NCI-H524 treated with DMSO at 0.1 percent for 48 hours (cell line): ENCODE data around the gene ANKRD10.

ENCODE experiments used
- DNase-seq: peaks from one replicate; lab custom pipeline; 2025; lab: John Stamatoyannopoulos, UW

ANKRD10 gene

DNA sequence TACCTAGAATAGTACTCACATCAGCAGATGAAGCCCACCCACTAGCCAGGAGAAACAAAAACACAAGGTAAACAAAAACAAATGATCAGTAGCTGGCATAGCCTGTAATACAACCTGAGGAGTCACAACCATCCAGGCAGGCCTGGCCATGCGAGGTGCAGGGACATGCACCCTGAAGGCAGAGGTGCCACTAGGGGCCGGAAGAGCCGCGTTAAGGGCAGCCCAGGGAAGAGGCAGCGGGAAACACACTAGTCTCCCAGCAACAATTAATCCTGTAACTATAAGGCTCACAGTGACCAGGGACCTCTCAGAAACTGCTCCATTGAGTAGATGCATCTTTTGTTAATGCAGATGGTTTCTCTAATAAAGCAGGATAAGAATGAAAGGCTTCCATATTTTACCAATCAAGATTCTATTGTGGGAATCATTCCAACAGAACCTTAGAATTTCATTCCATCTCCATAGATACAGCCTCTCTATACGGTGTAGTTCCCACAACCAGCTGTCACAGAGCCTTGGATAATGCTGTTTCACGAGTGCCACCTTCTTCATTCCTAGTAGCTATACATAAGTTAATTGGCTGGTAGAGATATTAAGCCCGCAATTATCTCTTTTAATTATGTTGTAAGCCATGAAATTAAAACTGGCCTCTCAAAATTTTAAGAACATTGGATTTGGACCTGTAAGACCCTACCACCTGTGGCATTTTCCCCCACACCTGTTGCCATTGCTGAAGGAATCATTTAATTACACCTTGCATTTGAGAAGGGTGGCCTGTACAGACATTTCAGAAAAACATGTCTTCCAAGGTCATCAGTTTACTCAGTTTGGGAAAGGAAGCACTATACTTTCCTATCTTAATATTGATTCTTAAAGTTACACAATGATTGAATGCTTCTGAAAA is 28.7 kb downstream of the ANKRD10 start:
- no peak for DNase-seq

DNA sequence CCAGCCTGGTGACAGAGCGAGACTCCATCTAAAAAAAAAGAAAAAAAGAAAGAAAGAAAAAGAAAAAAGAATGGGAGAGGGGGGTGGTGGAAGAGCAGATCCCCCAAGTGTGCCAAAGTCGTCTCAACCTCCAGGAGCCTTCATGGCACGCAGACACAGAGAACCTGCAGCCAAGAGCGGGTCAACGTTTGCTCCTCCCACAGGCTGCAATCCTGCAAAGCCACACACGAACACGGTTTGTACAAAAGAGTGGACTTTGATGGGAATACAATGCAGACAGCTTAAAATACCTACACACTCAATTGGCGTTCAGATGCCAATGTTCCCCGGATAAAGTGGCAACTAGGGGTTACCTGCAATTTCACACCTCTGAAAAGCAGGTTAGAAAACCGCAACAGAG is 29.4 kb downstream of the ANKRD10 start:
- no peak for DNase-seq

DNA sequence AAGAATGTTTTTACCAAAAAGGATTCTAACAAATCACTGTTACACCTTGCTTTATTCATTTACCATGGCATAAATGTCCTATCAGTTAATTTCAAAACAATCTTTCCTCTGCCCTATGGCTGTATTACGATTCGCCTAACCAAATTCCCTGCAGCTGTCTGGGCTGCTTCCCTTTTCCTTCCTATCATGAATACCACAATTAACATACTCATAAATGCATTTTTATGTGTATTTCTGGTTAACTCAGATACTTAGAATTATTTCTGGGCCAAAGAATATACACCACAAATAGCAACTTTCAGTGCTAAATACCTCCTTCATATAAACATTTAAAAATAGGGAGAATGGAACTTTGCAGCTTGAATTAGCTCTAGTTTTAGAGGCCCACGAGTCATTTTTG is 30.4 kb downstream of the ANKRD10 start:
- DNase-seq, result no peak

DNA sequence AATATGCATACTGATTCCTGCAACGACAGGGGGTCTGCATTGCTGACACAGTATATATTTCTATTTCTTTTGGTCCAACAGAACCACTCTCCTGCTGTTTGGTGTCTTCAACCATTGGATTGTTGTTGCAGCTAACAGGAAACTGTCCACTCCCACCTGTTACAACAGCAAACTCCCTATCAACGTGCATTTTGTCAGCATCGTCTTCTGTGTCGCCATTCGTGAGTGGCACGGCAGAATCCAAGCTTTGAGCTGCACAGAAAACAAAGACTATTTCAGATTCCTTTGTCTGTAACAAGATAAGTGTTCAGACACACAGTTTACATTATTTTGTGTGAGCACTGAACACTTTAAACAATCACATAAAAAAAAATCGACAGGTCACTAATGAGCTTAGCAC is 31.3 kb downstream of the ANKRD10 start:
- no peak for DNase-seq

DNA sequence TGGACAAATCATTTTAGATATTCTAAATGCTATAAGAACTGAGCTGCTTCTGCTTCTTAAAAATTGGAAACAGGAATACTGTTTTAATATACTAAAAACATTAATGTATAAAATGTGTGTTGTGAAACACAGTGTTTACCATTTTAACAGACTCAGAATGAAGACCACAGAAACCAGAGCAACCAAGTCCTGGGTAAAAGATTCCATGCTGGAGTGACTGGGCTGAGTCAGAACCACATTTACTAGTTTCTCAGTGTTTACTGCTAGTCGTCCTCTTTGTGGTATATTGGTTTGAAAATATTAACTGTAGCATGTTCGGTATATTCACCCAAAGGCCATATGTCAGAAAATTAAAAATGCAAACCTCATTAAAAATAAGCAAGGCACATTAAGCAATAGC is 31.9 kb downstream of the ANKRD10 start:
- DNase-seq, result no peak

DNA sequence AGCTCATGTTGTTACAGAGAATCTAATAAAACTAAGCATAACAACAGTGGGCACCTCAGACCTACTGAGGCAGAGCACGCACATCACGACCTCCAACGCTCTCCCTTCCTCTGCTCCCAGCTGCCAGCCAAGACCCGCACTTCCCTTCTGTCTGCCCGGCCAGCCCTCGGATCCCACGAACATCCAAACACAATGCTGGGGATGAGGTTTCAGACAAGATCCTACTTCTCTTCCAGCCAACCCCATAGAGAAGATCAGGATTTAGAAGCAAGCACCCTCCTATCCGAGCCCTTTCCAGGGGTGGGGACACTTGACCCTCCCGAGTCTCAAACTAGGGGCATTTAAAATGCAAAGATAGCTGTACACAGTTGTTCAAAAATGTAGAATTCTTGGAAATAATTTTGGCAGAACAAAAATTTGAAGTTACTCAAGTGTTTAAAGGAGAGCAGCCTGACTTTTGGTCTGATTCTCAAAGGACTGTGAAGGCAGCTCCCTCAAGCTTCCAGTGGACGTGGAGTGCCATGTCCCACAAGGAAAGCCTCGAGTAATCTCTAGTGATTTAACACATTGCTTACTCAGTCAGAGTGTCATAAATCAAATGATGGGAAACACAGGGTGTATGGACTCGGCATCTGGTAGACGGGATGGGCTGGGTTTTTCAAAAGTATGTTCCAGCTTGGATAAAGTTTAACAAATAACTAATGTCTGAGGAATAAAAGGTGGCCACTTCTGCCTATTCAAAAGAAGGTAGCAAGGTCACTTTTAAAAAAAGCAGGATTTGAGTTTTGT is 32.8 kb downstream of the ANKRD10 start:
- DNase-seq, result no peak

DNA sequence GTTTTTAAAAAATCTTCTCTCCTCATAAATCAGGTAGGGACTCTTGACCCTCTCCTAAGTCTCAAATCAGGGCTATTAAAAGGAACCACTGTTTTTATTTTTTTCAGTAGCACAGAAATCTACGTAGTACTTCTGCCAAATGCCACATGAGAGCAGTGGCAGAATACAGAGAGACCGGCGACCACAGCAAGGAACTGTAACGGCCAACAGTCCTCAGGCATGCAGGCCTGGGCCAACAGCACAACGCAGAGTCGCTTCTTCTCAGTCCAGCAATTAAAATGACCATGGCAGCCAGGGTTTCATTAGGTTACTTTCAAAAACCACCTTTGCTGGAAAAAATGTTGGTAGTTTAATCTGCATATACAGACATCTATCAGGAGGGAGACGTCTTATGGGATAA is 34.2 kb downstream of the ANKRD10 start:
- no peak for DNase-seq

DNA sequence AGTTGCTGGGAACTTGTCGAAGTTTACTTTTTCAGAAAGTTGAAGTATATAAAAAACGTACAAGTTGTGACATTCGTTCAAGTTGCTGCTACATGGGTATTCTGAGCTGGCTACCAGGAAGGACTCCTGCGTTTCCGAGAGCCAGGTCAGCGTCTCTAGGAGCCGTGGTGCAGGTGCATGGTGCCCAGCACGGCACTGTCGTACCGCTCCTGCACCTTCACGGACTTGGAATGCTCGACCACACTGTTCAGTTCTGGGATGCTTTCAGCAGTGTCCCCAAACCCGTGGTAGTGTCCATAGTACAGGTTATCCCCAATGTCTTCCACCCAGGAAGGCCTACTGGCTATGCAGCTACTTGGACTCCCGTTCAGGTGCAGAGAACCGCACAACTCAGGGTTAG is 35.4 kb downstream of the ANKRD10 start:
- no peak for DNase-seq

DNA sequence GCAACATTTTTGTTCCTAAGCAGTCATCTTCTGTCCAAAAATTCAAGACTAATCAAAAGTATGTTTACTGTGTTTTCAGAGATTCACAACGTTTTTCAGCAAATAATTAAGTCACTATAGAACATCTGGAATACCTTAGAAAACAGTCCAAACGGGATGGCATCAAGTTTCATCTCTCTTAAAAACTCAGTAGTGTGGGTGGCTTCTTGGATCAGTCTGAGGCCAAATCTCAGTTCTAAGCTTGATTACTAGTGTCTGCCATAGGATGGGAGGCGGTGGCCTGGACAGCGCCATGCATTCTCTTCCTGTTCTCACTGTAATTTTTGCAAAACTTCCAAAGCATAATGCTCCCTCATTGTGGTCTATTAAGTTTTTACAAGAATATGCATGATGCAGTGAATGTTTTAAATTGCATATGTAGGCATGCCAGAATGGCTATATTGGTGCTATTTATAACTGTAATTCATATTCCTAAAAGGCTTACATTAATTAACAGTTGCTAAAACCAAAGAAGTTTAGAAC is 37.1 kb downstream of the ANKRD10 start:
- no peak for DNase-seq

DNA sequence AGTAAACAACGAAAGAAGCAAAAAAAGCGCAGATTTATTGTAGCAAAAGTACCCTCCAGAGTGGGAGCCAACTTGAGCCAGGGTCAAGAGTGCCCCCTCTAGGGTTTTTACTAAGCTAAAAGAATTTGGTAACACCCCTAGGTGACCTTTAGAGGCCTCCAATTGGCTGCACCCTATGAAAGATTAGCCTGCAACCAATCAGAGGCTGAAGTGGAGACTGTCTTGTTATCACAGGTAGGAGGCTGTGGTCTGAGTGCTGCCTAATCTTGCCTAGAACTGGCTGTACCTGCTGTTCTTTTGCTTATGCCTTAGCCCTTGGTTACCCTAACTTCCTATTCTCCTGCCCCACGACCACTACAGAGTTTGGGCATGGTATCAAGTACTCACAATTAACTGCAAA is 38.3 kb downstream of the ANKRD10 start:
- no peak for DNase-seq

DNA sequence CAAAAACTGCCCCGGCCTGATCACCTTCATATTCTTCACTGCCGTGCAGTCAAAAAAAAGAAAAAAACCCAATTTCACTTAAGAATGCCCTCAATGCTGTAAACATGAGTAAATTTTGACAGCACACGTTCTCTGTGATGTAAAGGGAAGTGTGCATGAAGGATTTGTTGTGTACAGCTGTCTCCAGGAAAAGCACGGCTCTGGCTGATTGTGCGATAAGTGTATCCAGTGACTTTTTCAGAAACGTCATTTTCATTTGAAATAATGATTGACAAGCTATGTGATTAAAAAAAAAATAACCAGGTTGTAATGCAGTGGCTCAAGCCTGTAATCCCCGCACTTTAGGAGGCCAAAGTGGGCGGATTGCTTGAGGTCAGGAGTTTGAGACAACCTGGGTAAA is 39.6 kb downstream of the ANKRD10 start:
- DNase-seq, result no peak

DNA sequence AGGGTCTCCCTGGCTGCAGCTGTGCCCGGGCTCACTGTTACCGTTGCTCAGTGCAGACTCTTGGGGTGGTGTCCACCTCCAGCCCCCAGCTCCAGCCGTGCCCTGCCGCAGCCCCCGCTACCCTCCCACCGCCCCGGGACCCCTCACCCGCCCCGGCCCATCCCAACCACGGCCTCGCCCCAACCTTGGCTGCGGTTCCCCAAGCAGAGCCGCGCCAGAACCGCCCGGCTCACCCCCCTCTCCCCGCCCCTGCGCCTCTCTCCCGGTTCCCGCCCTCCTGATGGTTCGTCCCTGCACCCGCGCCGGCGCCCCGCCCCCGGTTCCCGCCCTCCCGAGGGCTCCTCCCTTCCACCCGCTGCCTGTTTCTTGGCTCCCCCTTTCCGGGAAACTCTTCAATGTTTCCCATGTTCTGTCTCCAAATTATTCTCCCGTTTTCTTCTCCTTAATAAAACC is 40.3 kb downstream of the ANKRD10 start:
- DNase-seq, result no peak

DNA sequence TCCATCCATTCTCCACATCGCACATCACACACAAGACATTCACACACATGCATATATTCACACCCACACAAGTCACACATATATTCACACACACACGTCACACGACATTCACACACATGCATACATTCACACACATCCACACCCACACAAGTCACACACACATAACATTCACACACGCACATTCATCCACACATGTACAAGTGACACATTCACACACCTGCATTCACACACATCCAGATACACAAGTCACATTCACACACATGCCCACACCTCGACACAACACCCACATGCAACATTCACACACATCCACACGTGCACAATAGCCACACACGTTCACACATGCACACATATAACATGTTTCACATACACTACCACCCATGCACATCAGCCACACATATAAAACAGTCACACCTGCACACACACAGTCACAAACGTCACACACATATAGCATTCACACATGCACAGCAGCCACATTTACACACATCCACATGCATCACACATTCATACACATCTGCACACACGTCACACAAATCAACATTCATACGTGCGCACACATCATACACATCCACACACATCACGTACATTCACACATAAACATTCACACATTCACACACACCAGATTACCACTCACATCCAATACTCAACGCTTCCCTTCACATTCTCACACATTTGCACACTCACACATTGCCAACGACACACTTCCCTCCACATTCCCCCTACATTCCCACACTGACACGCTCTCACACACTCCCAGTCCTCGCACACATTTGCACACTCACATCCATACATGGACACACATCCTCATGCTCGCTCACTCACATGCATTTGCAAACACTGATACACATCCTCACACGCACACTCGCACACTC is 41.0 kb downstream of the ANKRD10 start:
- no peak for DNase-seq

DNA sequence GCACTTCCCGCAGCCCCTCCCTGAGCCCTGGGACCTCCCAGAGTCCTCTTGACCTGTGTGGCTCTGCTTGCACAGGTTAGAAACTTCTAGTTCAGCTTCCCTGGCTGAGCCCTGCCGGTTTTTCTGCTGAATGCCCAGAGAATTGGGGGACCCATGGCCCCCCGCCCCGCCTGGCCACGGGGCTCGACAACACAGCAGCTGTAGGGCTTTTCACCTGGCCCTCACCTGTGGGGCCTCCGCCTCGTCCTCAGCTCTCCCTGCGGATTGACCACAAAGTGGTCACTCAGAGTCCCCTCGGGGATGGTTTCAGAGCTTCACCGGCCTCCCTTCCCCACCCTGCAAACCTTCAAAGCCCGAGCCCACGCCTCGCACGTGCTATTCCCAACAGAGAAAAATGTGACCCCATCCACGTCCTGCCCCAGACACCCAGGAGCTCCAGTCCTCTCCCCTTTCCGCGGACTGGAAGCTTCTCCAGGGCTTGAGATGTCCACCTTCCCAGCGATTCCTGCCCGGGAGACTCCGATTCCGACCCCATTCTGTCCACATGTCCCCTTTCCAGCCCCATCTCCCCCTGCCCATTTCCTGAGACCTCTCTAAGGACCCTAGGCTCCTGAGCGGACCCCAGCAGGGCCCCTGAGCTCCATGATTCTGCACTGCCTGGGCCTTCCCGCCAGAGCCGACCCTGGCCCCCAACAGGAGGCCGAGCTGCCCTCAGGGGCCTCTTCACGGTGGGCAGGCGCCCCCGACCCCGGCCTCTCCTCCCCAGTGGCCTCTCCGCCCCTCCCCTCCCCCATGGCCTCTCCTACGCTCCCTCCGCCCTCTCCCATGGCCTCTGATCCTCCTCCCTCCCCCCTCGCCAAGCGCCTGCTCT is 41.9 kb downstream of the ANKRD10 start:
- no peak for DNase-seq

DNA sequence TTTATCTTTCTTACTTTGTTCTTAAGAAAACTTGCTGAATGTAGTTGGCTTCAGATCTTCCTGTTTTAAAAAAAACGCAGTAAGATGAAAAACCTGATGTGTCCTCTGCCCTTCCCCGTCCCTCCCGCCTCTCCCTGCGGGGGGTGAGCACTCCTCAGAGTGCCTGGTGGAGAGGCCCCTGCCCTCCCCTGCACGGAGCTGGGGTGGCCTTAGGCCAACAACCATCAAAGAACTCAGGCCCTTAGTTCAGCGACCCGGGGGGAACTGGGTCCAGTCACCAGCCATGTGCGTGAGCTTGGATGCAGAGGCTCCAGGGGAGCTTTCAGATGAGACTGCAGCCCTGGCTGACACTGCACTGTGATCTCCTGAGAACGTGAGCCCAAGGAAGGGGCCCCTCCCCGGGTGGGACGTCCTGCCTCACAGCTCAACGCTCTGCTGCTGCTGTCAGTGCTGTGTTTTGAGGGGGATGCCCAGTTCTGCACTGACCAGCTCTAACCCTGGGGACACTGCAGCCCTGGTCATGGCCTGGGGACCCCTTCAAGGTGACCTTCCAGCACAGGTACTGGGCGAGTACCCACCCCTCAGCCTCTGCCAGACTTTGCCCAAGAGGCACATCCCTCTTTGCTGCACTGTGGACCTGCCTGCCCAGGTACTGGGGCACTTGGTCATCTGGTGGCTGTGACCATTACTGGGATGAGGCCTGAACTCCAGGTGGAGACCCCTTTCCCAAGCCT is 42.7 kb downstream of the ANKRD10 start:
- DNase-seq, result no peak

DNA sequence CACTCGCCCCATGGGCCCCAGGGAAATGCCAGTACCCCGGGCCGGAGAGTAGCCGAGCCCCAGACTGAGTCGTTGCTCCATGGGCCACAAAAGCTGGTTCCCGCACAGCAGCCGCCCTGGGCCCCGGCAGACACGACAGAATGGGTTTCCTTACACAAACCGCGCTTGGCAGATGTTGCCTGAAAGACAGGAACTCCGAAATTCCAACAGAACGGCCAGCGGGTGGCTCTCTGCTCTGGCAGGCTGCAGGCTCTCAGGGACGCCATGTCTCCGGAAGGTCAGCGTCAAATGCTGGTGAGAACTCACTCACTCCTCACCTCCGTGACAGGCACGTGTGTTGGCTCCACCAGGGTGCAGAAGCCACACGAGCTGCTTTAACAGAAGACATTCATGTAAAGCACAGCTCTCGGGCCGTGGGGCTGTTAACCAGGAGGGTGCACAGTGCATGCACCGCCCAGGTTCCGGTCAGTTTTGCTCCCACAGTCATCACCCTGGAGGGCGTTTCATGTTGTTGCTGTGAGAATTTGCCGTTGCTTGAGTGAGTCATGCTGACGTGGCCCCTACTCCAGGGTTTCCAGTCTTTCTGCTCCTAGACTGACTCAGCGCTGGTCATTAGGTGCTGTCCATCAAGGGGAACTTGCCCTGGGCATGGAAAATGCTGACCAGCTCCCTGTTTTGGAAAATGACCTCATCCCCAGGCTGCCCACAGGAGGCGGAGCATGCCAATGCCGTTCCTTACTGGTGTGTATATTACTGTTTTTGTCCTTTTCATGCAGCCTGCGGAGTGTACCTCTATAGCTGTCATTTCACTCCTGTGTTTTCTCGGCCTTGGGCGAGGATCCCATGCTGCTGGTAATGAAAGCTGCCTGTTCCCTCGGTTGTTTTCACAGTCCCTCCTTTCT is 44.8 kb downstream of the ANKRD10 start:
- no peak for DNase-seq

DNA sequence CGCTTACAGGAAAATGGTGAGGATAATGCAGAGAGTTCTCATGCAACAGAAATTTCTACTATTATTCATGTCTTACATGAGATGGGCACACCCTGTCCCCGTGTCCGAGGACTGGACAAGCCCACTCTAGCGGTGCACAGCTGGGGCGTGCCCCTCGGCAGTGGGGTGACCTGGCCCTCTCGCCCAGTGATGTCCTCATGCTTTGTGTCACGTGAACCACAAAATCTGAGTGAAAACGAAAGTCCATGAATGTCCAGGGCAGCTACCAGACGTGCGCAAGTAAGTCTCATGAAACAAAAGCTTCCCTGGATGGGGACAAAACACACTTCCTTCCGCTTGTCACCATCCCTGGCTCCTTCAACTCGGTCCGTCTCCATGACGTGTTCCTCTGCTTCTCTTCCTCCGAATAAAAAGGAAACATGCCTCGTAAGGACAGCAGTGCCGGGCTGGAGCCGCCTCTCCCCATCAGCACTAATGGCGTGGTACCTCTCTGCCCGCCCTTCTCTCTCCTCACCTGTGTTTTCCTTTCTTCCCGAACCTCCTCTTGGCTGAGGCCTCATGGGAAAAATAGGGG is 45.6 kb downstream of the ANKRD10 start:
- no peak for DNase-seq

DNA sequence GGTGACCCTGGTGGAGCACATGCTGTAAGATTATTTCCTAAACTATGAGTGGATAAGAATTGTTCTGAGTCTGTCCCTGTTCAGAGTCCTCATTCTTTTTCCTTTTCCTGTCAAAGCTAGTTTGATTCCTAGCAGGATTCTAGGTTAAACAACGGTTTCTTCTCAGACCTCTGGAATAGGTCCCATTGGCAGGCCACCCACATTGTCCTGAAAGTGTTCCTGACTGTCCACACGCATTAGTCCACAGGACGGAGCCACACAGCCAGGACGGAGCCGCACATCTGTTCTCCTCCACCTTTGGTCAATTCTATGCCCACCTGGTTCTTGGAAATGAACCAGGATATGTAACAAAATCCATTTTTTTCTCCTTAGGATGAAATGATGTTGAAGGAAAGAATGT is 46.1 kb downstream of the ANKRD10 start:
- no peak for DNase-seq

DNA sequence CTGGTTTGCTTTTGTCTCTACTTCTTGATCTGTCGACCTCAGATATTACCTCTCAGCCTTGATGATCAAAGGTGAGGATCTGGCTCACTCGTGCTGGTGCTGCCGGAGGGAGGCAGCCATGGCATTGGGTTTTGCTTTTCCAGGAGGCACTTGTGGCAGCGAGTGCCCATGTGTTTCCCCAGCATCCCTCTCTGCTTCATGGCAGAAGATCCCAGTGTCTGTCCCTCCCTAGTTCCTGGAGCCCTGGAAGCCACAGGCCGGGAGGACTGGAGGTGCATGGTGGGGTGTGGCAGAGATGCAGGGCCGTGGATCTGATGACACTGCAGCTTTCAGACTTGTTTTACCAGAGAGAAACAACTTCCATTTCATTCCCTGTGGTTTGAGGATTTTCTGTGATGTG is 47.5 kb downstream of the ANKRD10 start:
- no peak for DNase-seq
